Inflammatory macrophage (primary cell): ENCODE measurements around the gene ARHGAP22.
"Not testable (repeated sequence)": the region's sequence is repeated elsewhere in the genome, so short reads cannot be mapped to it uniquely, and the experiment has no call there.

Experiments used
- DNase-seq, 2 donors: peaks; one replicate each; pipeline ENCODE4 v3.0.0-alpha.2; 2020 to 2022

Gene ARHGAP22

DNA sequence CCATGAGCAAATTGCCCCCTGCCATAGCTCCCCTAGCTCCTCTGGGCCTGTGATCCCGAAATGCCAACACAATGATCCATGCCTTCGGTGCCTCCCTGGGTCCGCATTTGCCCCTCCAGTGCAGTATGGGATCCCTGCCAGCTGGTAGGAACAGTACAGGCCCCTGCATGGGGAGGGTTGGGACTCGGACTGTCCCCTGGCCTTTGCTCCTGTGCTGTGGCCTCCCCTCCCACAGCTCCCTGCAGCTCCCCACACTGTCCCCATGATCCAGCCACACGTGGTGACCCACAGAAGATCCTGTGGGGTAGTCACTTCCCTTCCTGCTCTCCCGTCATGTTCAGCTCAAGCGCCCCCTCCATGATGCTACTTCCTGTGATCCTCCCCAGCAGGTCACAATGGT lies 158.1 kb downstream of the ARHGAP22 start:
- peak; percentile 68 to 91 for DNase-seq

DNA sequence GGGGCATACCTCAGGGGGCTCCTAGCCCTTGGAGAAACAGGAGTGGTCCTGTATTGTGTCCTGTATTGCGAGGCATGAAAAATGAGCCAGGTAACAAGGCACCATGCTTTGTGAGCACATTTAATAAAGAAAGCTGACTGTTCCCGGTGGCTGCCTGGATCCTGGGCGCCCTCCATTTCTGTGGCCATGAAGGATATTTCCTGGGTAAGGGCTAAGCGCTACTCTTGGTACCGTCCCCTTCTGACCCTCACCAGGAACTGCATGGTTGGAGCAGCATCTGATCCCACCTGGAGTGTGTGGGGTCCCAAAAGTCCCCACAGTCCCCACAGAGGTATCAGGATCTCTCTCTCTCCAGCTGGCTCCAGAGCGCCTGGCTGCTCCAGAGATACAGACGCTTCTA lies 158.9 kb downstream of the ARHGAP22 start:
- no peak for DNase-seq

DNA sequence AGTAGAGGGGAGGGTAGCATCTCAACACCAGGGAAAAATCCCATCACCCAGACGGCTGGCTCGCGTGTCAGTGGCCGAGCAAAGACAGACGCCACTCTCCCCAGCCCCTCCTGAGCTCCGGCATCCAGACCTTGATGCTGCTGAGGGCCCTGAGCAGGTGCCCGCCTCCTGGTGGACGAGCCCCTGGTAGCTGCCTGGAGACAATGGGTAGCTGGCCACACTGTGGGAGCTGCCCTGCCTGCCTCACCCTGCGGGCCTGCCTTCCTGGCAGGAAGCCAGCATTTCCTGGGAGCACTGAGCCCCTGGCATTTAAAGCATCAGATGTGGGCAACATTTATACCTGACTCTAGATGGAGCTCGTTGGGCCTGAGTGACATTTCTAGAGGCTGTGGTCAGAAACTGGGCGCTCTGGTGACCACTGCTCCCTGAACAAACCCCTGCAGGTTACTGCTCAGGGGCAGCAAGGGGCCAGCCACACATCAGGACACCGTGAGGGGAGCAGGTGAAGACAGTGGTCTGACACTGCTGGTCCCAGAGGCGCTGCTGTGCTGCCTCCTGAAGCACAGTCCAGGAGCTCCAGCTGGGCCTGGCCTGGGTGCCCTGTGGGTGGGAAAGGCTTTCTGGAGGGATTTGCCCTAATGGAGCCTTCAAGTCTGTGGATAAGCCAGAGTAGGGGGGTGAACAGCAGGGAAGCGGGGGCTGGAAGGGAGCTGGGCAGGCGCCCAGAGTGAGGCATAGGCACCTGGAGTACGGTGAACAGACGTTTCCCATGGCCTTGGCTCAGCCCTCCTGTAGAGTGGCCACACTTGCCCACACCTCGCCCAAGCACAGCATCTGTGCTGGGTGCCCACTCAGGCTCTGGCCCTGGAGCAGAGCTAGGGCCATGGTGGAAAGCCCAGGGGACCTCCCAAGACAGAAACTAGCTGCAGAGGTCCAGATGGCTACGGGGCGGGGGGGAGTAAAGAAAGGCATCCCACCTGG lies 159.7 kb downstream of the ARHGAP22 start:
- no peak for DNase-seq

DNA sequence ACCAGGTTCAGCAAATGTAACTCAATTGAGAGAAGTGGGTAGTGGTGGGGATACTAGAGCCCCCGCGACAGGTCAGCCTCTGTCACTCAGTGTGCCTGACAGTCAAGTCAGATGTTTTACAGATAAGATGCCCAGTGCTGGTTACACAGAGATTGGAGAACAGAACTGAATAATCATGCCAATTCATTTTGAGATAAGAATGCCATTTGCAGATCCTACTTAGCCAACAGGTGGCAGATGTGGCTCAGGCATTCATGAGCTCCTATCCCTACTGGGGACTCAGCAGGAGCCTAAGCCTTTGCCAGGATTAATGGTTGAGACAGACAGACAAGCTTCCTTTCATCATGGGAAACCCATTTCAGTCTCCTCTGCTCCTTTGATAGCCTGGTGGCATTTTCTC lies 160.6 kb downstream of the ARHGAP22 start:
- peak; percentile 32 to 62 for DNase-seq

DNA sequence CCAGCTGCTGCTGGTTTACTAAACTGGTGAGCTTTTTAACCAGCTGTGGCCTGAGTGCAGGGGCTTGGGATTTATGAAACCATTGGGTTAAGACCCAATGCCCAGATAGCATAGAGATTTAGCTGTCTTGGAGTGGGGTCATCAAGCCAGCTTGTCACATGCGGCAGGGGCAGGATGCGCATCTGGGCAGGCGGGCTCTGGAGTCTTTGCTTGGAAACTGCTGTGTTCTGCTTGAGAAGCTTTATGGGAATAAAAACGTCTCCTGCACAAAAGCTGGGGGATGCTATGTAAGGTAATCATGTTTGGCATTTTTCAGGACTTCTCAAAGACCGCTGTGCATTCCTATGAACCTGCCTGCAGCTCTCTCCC lies 162.1 kb downstream of the ARHGAP22 start:
- no peak for DNase-seq

DNA sequence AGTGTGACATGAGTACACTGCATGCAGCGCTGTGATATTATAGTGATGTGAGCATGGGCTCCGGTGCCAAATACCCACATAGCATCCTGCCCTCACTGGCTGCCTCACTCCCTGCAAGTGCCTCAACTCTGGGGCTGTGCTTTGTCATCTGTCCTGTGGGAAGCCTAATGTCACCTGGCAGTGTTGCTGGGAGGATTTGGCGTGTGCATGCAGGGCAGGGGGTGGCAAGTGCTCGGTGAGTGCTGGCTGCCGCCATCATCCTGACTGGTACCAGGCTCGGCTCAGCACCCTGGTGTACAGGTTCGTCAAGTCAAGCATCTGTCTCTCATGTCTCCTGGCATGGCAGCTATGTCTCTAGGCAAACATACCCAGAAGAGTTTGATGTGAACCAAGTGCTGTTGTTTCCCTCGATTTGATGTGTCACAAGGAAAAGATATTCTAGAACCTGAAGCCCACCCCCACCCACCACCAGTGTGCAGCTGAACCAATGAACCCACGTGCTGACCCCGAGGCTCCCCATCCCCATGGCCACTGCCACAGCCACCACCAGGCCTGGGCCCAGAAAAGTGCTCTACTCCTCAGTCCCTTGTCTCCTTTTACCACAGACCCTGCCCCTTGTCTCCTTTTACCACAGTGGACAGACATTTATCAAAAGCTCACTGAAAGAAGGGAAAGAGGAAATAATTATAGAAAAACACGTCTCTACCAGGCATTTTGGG lies 162.6 kb downstream of the ARHGAP22 start:
- DNase-seq = no peak

DNA sequence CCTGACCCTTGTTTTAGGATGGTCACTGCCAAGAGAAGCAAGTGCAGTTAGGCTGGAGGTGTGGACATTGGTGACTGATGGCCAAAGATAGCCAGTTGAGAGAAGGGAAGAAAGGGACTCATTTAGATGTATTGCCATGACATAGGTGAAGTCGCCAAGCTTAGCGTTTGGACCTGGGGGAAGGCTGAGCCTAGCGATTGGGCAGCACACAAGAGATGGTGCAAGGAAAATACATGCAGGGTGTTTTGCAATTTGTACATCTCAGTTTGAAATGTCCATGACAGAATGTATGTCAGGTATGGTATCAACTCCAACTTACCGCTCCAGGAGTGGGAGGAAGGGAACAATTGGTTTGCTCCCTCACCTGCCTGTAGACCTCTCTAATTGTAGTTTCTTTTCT lies 164.1 kb downstream of the ARHGAP22 start:
- no peak for DNase-seq

DNA sequence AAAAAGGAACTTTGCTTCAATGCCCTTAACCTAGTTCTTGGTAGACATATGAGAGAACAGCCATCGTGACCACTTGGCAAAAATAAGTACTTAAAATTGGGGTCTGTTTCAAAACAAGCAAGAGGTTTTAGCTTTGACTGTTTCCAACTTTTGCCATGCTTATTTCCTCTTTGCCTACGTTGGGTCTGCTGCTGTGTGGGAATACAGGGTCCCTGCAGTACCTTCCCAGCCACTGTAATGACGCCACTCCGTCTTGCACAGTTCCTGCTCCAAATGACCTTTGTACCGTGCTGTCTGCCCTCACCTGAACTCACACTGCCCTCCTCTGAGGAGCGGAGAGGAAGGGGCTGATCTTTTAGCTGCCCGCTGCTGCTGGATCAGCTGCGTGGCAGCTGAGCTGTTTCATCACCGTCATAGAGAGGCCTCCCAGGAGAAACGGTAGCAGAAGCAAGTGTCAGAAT lies 165.3 kb downstream of the ARHGAP22 start:
- DNase-seq = no peak

DNA sequence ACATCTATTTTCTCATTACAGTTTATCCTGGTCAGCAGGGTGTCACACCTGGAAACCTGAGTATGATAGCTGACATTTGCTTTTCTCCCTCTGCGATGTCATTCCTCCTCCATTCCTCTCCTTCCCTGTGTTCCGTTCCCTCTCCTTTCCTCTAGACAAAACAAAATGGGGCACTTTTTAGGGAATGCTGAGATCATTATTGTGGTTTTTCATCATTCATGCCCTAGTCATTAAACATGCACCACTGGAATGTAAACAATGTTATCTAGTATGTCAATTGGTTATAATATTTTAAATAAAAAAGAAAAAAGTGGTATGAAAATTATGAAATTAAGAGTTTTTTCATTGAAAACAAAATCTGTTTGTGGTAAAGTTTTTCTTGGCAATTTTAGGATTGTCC lies 165.8 kb downstream of the ARHGAP22 start:
- DNase-seq = no peak

DNA sequence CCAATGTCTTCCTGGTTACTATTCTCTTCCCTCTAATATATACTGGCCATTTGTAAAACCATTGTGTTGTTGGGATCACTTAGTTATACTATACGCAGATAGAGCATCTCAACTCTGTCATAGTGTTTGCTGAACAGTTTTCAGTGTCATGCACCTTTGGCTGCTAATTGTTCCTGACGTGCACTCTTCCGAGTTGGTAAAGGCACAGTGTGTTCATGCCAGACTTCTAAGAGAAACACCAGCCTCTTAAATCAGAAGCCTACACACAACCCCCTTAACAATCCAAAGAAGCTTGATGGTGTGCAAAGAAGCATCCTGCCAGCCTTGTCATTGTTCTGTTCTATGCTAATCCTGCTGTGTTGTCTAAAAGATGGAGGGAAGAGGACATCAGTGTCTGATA lies 167.3 kb downstream of the ARHGAP22 start:
- no peak for DNase-seq

DNA sequence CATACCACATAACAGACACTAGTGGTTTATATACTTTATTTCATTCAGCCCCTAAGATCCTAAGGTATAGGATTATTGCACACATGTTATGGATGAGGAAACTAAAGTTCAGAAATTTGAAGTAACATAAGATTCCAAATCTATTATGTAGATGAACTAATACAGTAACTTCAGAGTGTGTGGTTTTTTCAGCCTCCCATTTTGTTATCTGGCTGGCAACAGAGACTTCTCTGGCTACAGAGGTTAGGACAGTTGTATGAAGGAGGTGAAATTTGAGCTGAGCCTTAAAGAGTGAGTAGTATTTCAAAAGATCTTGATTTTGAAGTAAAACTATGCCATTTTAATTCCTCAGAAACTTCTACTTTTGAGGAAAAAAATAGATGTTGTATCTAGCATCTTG lies 173.0 kb downstream of the ARHGAP22 start:
- DNase-seq = no peak

DNA sequence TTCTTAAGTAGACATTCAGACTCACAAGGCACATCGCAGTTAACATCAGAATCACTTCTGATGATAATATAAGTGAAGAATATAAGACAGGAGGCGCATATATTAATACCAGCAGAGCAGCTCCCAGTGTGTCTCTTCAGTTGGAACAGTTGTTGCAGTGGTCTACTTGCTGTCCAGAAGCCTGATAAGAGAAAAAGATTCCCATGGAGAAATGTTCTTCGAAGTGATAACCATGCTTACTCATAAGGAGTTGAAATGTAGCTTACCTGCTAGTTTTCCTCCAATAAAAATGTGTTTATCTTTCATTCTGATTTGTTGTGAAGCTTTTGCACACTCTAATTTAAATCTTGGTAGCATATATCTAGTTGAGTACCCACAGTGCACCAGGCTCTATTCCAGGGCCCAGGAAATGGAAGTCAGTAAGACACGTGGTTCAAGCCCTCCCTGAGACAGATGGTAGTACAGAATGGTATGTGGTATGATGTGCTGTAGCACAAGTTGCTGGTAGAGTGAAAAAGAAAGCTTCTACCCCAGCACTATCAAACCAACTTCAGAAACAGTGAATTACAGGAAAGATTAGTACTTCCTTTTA lies 174.4 kb downstream of the ARHGAP22 start:
- DNase-seq = no peak

DNA sequence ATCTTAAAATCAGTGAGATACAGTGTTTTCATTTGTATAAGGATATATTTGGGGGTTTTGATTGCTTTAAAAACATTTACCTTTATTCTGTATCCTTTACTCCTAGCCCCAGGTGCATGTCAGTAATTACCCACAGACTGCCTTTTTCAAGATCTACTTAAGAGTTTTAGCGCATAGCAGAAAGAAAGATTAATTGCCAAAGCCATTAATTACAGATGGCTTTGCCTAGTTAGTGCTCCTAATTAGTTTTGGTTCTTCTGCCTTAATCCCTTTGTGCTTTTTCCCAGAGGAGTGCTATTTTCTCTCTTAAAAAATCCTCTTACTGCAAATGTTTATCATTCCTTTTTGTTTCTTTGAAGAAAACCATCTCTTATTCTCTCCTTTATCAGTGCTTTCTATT lies 175.6 kb downstream of the ARHGAP22 start:
- no peak for DNase-seq

DNA sequence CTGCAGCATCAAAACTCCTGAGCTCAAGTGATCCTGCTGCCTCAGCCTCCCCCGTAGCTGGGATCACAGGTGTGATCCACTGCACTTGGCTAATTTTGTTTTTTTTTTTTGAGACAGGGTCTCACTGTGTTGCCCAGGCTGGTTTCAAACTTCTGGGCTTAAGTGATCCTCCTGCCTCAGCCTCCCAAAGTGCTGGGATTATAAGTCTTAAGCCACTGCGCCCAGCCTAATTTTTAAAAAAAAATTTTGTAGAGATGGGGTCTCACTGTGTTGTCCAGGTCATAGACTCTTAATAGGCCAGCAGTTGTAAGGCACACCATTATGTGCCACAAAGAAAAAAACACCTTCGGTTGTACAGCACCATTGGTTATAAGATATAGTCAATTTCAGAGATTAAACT lies 176.0 kb downstream of the ARHGAP22 start:
- no peak for DNase-seq

DNA sequence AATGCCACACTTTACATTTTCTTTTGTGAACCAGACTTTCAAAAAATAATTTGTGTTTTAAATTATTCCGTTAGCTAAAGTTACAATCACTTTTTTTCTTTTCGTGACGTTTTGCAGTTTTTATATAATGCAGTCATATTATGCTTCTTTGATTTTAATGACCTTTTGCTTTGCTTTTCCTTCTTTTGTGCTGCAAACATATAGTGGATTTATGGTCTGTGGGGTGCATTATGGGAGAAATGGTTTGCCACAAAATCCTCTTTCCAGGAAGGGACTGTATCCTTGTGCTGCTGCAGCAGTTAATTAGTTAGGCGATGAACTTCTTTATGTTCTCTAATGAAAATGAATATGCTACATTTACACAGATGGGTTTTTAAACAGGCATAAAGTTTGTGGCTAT lies 181.0 kb downstream of the ARHGAP22 start:
- no peak for DNase-seq

DNA sequence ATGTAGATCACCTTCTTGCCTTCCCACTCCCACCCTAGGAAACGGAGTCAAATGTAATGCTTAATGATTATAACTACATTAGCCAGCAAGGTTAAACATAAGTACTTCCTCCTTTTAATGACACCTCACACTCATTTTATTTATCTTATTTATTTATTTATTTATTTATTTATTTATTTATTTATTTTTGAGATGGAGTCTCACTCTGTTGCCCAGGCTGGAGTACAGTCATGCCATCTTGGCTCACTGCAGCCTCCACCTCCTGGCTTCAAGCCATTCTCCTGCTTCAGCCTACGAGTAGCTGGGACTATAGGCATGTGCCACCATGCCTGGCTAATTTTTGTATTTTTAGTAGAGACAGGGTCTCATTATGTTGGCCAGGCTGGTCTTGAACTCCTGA lies 183.0 kb downstream of the ARHGAP22 start:
- DNase-seq = not testable (repeated sequence)

DNA sequence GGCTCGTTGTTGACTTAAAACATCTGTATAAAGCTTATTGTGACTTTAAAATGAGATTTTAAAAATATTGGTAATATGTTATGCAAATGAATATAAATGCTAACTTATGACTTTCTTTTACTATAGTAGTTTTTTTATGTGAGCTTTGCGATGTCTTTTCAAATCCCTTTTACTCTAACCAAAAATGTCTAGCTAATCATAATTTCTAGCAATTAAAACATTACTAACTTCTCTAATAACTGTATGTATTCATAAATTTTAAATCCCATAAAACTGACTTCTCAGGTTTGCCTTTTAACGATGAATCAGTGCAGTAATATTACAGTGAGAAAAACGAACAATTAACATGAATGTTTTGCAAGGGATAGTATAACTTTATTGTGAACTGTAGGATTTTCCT lies 185.2 kb downstream of the ARHGAP22 start:
- DNase-seq = no peak

DNA sequence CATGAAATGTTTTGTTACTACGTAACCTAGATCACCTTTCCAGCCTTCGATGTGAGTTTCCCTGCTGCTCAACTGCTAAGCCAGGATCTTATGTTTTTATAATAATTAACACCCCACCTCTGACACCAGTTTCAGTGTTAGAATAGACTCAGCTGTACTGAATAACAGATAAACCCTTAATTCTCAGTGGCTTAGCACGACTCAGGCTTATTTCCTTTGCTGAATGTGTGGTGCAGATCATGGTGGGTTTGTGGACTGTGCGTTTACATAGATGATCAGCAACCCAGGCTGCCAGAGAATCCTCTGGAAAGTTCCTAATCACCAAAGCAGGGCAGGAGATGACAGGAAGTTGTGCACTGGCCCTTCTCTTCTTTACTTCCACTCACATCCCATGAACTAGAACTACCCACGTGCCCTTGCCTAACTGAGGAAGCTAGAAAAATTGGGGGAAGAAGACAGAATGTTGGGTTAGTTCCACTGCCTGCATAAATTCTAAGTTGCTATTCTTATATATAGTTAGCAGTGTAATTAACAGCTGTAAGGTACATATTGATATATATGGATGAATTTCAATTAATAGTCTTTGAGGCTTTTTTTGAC lies 186.6 kb downstream of the ARHGAP22 start:
- DNase-seq = peak; percentile 56 to 72

DNA sequence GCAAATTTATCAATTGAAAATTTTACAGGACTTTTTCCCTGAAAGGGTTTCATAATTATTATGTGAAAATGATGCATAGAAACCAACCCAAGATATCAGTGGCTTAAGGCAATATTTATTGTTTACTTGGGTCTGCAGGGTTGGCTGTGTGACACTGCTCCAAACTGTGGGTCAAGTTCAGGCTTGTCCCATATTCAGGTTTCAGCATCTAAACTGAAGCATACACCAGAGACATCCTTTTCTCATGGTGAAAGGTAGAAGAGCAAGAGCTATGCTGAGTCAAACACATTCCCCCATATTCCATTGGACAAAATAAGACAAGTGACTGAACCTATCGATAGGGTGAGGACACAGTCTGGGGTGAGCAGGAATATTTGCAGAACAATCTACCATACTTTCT lies 187.5 kb downstream of the ARHGAP22 start:
- DNase-seq = no peak

DNA sequence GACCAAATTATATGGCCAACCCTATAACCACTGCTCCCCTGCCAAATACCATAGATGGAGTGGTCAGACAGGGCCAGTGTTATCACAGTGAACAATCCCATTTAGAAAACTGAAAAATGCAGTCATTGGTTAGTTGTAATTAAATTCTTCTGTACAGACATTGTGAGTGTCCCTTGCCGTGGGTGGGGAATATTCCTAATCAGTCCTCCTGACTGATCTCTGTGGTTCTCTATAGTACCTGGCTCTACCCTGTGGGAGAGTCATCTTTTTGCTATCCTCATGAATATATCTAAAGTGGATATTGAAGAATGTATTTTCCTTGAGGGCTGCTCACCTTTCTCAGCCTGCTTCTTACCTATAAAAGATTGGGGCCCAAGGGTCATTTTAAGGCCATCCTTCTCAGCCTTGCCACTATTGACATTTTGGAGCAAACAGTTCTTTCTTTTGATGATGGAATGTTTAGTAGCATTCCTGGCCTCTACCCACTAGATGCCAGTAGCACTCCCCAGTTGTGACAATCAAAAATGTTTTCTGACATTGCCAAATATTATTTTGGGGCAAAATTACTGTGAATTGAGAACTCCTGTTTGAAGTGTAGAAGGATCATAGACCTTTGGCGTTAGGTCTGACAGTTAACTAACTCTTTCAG lies 188.2 kb downstream of the ARHGAP22 start:
- DNase-seq = no peak

DNA sequence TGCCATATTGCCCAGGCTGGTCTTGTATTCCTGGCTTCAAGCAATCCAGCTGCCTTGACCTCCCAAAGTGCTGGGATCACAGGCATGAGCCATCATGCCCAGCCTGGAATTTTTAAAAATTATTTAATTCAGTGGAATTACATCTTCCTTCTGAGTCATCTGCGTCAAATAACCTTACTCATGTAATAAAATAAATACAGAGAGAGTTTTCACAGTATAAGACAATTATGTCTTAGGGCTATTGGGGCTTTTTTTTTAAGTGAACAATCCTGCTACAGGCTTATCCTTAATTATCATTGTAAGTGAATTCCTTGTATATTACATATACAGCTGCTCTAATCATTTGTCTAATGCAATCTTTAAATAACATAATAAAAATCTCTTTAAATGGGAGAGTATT lies 190.1 kb downstream of the ARHGAP22 start:
- DNase-seq = no peak

DNA sequence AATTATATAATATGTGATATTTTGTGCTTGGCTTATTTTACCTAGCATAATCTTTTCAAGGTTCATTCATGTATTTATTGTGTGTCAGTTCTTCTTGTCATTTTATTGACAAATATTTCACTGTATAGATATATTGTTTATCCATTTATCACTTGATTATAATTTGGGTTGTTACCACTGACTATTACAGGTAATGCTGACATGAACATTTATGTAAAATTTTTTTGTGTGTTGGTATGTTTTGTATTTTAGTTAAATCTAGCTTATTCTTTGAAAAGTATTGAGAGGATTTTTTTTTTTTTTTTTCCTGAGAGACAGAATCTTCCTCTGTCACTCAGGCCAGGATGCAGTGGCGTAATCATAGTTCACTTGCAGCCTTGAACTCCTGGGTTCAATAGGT lies 190.7 kb downstream of the ARHGAP22 start:
- DNase-seq = no peak

DNA sequence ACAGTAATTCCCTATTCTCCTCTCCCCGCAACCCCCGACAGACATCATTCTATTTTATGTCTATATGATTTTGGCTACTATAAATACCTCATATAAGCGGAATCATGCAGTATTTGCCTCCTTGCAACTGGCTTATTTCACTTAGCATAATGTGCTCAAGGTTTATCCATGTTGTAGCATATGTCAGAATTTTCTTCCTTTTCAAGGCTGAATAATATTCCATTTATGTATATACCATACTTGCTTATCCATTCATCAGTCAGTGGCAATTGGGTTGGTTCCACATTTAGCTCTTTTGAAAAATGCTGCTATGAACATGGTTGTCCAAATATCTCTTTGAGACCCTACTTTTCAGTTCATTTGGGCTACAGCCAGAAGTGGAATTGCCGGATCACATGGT lies 191.9 kb downstream of the ARHGAP22 start:
- no peak for DNase-seq
